Choroid plexus epithelial cell (primary cell): Measurements from ENCODE around the gene ATG9B.

ENCODE experiments used
- DNase-seq: peaks from one replicate; pipeline ENCODE4 v3.0.0-alpha.2; 2010; ENCODE audit warnings: low read depth
- H3K4me3 ChIP-seq: 2 replicates; pipeline ENCODE4 v1.5.1; 2011; ENCODE audit warnings: low read depth, mild to moderate bottlenecking, control low read depth, low read length, moderate library complexity
- TF ChIP-seq, protein P1 (sequence below): conservative IDR thresholded peaks from 2 replicates; pipeline ENCODE4 v1.5.1; 2011; ENCODE audit warnings: low read depth, mild to moderate bottlenecking, control low read depth, inconsistent platforms, low read length, moderate library complexity

Gene ATG9B

DNA sequence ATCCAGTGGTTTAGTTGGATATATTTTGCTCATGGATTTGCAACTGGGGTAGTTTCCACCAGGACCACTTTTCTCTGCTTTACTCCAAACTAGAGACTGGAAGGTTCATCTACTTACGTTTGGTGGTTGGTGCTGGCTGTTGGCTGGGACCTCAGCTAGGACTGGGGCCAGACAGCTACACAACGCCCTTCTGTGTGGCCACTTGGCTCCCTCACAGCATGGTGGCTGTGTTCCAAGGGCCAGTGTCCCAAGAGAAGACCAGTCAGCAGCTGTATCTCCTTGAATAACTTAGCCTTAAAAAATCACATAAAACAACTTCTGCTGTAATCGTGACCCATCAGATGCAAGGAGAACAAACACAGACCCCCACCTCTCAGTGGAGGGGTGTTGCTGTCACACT, 41.9 kb downstream of the ATG9B start:
- no peak for DNase-seq
- H3K4me3 ChIP-seq, result no peak overlapping the region
- TF ChIP-seq, protein P1, sequence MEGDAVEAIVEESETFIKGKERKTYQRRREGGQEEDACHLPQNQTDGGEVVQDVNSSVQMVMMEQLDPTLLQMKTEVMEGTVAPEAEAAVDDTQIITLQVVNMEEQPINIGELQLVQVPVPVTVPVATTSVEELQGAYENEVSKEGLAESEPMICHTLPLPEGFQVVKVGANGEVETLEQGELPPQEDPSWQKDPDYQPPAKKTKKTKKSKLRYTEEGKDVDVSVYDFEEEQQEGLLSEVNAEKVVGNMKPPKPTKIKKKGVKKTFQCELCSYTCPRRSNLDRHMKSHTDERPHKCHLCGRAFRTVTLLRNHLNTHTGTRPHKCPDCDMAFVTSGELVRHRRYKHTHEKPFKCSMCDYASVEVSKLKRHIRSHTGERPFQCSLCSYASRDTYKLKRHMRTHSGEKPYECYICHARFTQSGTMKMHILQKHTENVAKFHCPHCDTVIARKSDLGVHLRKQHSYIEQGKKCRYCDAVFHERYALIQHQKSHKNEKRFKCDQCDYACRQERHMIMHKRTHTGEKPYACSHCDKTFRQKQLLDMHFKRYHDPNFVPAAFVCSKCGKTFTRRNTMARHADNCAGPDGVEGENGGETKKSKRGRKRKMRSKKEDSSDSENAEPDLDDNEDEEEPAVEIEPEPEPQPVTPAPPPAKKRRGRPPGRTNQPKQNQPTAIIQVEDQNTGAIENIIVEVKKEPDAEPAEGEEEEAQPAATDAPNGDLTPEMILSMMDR, result no peak

DNA sequence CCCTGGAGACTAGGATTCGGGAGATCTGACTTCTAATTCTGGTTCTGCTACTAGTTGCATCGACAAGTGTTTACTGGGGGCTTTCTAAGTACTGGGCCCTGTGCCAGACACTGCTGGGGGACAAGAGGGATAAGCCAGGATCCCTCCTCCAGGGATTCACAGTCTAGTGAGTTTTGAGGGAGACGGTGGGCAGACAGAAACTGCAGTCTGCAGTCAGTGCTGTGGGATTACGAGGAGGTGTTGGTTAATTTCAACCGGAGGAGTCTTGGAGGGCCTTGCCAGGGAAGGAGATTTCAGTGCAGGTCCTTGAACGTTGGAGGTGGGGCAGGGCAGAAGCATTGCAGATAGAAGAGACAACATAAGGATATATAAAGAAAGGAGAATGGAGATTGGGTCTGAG, 42.6 kb downstream of the ATG9B start:
- TF ChIP-seq, protein P1, result no peak
- DNase-seq, result no peak
- no peak overlapping the region for H3K4me3 ChIP-seq

DNA sequence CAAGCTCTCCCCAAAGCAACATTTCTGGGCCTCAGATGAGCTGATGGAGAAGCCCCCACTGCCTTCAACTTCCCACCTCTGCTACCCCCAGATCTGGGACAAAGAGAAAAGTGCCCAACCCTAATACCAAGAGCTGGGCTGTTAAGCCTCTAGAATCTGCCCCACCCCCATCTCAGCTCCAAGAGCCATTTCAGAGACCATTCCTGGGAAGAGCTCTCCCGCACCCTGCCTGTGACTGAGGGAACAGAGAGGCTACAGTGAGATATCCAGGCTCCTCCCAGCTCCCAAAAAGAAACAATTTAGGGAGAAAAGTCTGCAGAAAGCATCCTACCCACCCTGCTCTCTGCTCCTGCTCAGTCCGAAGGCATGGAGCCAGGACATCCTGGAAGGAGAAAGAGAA, 43.6 kb downstream of the ATG9B start:
- no peak overlapping the region for H3K4me3 ChIP-seq
- TF ChIP-seq, protein P1, result no peak
- DNase-seq, result no peak

DNA sequence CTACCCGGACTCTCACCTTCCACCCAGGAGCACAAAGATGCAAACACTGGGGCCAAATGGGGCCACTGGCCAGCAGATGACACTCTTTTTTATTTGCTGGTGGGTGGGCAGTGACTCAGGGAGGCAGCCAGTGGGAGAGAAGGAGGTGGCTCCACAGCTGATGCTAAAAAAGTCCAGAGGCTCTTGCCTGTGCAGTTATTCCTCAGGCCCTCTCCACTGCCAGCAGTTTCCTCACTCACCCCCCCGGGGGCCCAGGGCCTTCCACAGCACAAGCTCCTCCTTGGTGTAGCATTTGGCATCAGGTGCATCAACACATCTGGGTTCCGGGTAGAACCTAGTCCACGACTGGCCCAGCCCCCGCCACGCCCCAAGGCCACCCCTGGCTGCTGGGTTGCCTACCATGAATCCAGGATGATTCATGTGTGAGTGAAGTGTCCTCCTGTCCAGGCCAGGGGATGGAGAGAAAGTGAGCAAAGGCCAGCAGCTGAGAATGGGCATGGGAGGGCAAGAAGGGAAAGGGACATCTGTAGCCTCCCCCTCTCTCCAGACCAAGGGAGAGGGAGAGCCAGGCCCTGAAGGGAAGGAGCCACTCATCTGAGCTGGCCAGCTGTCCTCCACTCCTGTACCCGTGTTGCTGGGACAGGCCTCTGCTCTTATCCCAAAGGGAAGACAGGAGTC, 44.4 kb downstream of the ATG9B start:
- TF ChIP-seq, protein P1, result no peak
- no peak for DNase-seq
- H3K4me3 ChIP-seq, result no peak overlapping the region

DNA sequence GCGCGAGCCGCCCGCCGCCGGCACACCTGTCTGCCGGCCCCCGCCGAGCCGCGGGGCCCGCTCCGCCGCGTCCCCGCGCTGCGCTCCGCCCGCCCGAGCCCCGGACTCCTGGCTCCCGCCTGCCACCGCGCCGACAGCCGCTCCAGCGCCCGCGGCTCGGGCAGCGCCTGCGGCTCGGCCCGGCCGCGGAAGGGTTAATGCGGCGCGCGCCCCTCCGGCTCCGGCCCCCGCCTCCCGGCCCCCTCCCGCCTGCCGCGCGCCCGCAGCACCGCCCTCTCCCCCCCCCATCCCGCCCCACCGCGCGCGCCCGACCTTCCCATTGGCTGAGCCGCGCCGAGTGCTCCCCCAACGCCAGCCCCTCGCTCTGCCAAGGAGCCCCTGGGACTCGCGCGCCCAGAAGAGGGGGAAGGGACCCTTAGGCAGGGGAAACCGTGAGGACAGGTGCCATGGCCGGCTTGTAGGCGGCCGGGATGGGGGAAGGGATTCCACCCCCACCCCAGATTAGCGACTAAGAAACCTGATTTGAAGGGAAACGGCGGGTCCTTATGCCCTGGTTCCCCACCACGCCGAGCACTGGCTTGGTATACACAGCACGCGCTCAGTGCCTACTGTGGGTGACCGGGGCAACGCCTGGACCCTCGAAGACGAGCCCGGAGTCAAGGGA, 46.0 kb downstream of the ATG9B start, which contains the start of gene KCNH2:
TSS of gene KCNH2 (minus strand) at position 196 of the 664 bp plus-strand sequence. CDS start 408 bp downstream, outside the sequence.
- TF ChIP-seq, protein P1, result no peak
- no peak for DNase-seq
- H3K4me3 ChIP-seq, result peak within 1 kb of the TSS; percentile 26

DNA sequence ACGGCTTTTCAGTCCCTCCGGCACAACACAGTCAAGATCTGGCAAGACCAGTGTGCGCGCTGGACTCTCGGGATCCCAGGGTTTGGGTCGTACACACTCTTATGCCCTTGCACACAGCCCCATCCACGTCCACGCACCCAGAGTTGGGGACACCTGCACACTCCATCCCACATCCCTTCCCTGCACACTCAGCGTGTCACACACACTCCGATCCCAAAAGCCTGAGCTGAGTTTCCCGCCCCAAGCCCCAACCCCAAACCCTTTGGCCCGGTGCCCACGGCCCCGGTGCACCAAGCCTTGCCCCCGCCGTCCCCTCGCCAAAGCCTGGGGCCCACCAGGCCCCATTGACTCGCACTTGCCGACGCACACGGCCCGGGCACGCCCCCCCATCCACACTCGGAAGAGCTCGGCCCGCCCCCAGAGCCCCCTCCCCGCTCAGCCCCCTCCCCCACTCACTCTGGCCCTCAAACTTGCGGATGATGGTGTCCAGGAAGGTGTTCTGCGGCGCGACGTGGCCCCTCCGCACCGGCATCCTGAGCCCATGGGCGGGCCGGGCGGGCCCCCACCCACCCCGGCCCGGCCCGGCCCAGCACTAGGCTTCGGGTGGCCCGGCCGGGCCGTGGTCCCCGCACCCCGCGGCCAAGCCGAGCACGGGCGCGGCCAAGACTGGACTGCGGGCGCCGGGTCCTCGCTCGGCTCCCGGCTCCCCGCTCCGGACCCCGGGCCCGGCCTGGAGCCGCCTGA, 46.7 kb downstream of the ATG9B start:
- no peak overlapping the region for H3K4me3 ChIP-seq
- no peak for DNase-seq
- TF ChIP-seq, protein P1, result no peak
